Loucy (cell line): Measurements from ENCODE around the gene TRAPPC2L.

ENCODE experiments used
- H2AFZ ChIP-seq: fragments of 200-600 bp; sonication (generic); 2 replicates; pipeline ENCODE4 v1.6.0; 2016; ENCODE audit warnings: antibody characterized with exemption, mild to moderate bottlenecking, low read length, moderate library complexity
- H3F3A ChIP-seq: fragments of 200-600 bp; 2 replicates; pipeline ENCODE4 v1.6.0; 2016; ENCODE audit warnings: antibody characterized with exemption, low read depth, mild to moderate bottlenecking
- H3K27me3 ChIP-seq: fragments of 200-600 bp; sonication (generic); 2 replicates; pipeline ENCODE4 v1.6.1; 2014; ENCODE audit warnings: low read length, mild to moderate bottlenecking; ENCODE audit not compliant: insufficient read depth, poor library complexity, severe bottlenecking
- H3K36me3 ChIP-seq: fragments of 200-600 bp; sonication (generic); 2 replicates; pipeline ENCODE4 v1.6.1; 2016; ENCODE audit warnings: low read length; ENCODE audit not compliant: insufficient read depth
- H3K4me1 ChIP-seq: fragments of 200-600 bp; sonication (generic); 2 replicates; pipeline ENCODE4 v1.5.1; 2014; ENCODE audit warnings: low read length, mild to moderate bottlenecking; ENCODE audit not compliant: insufficient read depth, poor library complexity, severe bottlenecking
- H3K4me2 ChIP-seq: fragments of 200-600 bp; sonication (generic); 2 replicates; pipeline ENCODE4 v1.6.0; 2014; ENCODE audit warnings: antibody characterized with exemption, low read length, low read depth, mild to moderate bottlenecking; ENCODE audit not compliant: poor library complexity, severe bottlenecking
- H3K4me3 ChIP-seq: fragments of 200-600 bp; sonication (generic); 2 replicates; pipeline ENCODE4 v1.5.1; 2014; ENCODE audit warnings: low read length, mild to moderate bottlenecking, mixed read lengths; ENCODE audit not compliant: poor library complexity, severe bottlenecking
- H3K79me2 ChIP-seq: fragments of 200-600 bp; sonication (generic); 2 replicates; pipeline ENCODE4 v1.6.1; 2014; ENCODE audit warnings: low read length; ENCODE audit not compliant: insufficient read depth
- H3K9ac ChIP-seq: fragments of 200-600 bp; sonication (generic); 2 replicates; pipeline ENCODE4 v1.6.0; 2014; ENCODE audit warnings: mild to moderate bottlenecking, low read depth, low read length, moderate library complexity; ENCODE audit not compliant: poor library complexity, severe bottlenecking
- H3K9me2 ChIP-seq: fragments of 200-600 bp; sonication (generic); replicated peaks from 2 replicates; pipeline ENCODE4 v1.6.1; 2016; ENCODE audit warnings: low read depth, low read length, mixed read lengths
- H3K9me3 ChIP-seq: fragments of 200-600 bp; sonication (generic); 2 replicates; pipeline ENCODE4 v1.6.1; 2014; ENCODE audit warnings: mild to moderate bottlenecking, antibody characterized with exemption, low read length, low read depth; ENCODE audit not compliant: insufficient read depth
- H4K20me1 ChIP-seq: fragments of 200-600 bp; sonication (generic); 2 replicates; pipeline ENCODE4 v1.6.0; 2014; ENCODE audit warnings: antibody characterized with exemption, low read length, mild to moderate bottlenecking; ENCODE audit not compliant: insufficient read depth, poor library complexity, severe bottlenecking
- EZH2phosphoT487 ChIP-seq: fragments of 200-600 bp; IDR thresholded peaks from 2 replicates; pipeline ENCODE4 v1.6.1; 2018; ENCODE audit warnings: antibody characterized with exemption, mild to moderate bottlenecking, moderate library complexity, borderline replicate concordance
- TF ChIP-seq, protein P1 (sequence below): fragments of 200-600 bp; sonication (generic); conservative IDR thresholded peaks from 2 replicates; pipeline ENCODE4 v1.5.1; 2014; ENCODE audit warnings: mild to moderate bottlenecking, antibody characterized with exemption, low read length

The TRAPPC2L gene

DNA sequence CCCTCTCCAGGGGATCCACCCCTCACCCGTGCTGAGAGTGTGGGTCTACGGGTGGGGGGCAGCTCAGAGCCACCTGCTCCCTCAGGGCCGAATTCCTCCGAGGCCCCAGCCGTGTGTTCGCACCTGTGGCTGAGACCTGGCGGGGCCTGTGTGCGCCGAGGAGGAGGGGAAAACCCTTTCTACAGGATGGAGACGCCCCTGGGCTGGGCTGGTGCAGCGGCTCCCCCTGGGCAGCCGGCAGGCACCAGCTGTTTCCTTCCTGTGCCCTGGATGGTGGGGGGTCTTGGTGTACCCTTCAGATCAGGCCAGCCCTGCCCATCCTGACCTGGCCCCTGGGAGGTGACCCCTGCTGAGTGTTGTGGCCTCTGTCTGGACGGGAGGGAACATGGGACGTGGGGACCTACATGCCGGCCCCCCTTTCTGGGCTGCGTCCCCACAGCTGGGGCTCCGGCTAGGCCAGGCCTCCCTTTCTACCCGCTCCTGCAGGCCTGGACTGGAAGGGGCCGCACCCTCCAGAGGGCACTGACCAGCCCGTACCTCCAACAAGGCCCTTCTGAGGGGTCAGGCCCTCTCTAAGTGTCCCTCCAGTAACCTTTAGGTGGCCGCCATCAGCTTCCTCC, 37.9 kb downstream of the TRAPPC2L start:
- TF ChIP-seq EZH2phosphoT487, result no peak
- TF ChIP-seq, protein P1, sequence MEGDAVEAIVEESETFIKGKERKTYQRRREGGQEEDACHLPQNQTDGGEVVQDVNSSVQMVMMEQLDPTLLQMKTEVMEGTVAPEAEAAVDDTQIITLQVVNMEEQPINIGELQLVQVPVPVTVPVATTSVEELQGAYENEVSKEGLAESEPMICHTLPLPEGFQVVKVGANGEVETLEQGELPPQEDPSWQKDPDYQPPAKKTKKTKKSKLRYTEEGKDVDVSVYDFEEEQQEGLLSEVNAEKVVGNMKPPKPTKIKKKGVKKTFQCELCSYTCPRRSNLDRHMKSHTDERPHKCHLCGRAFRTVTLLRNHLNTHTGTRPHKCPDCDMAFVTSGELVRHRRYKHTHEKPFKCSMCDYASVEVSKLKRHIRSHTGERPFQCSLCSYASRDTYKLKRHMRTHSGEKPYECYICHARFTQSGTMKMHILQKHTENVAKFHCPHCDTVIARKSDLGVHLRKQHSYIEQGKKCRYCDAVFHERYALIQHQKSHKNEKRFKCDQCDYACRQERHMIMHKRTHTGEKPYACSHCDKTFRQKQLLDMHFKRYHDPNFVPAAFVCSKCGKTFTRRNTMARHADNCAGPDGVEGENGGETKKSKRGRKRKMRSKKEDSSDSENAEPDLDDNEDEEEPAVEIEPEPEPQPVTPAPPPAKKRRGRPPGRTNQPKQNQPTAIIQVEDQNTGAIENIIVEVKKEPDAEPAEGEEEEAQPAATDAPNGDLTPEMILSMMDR, result no peak
- H3K4me2 ChIP-seq, result no peak overlapping the region
- no peak overlapping the region for H3K4me3 ChIP-seq
- no peaks in the 10 kb centered on the region for H3K27me3 ChIP-seq
- peaks cover 49% of the 10 kb centered on the region; the same call in 1 of the 2 replicates for H3K36me3 ChIP-seq
- no peaks in the 10 kb centered on the region for H3F3A ChIP-seq
- no peaks in the 10 kb centered on the region for H3K9me3 ChIP-seq
- H3K9ac ChIP-seq, result no peak overlapping the region
- no peaks in the 10 kb centered on the region for H3K79me2 ChIP-seq
- H3K4me1 ChIP-seq, result no peaks in the 10 kb centered on the region
- H3K9me2 ChIP-seq, result no peaks in the 10 kb centered on the region
- peaks cover 6% of the 10 kb centered on the region for H4K20me1 ChIP-seq
- H2AFZ ChIP-seq, result no peak overlapping the region

DNA sequence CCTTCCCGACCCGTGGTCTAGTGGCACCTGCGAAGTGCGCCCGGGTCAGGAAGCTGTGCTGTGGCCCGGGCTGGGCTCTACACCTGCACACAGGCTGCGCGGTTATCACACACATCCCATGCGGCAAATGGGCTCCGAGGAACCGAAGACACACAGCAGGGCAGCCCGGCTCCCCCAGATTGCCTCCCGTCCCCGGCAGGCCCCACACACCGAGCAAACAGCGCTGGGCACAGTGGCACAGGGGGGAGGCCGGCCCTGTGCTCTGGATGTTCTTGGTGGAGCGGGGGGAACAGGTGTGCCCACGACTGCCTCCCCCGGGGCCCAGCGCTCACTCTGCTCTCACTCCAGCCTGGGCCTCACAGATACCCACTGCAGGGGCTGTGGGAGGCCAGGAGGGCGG, 38.4 kb downstream of the TRAPPC2L start:
- Histone ChIP-seq H3K9ac (no peak overlapping the region), H3K27me3 (no peaks in the 10 kb centered on the region), H3K79me2 (no peaks in the 10 kb centered on the region), H4K20me1 (peaks cover 6% of the 10 kb centered on the region), H3K9me2 (no peaks in the 10 kb centered on the region), H3K36me3 (peaks cover 52% of the 10 kb centered on the region; the same call in 1 of the 2 replicates), H2AFZ (no peak overlapping the region), H3K9me3 (no peaks in the 10 kb centered on the region), H3F3A (no peaks in the 10 kb centered on the region), H3K4me2 (no peak overlapping the region), H3K4me3 (no peak overlapping the region), H3K4me1 (no peaks in the 10 kb centered on the region)
- no peak for TF ChIP-seq EZH2phosphoT487
- TF ChIP-seq, protein P1, result no peak

GRCh38 chr16:88896238-88897070, 39.5 kb downstream of the TRAPPC2L start:
- no peaks in the 10 kb centered on the region for H3K9me3 ChIP-seq
- H3K4me1 ChIP-seq, result no peaks in the 10 kb centered on the region
- H3K27me3 ChIP-seq, result no peaks in the 10 kb centered on the region
- H2AFZ ChIP-seq, result no peak overlapping the region
- no peak overlapping the region for H3K4me2 ChIP-seq
- peaks cover 50% of the 10 kb centered on the region; the same call in 1 of the 2 replicates for H3K36me3 ChIP-seq
- TF ChIP-seq EZH2phosphoT487, result no peak
- TF ChIP-seq, protein P1, result no peak
- H4K20me1 ChIP-seq, result peaks cover 6% of the 10 kb centered on the region
- H3F3A ChIP-seq, result no peaks in the 10 kb centered on the region
- H3K4me3 ChIP-seq, result no peak overlapping the region
- H3K9me2 ChIP-seq, result no peaks in the 10 kb centered on the region
- no peak overlapping the region for H3K9ac ChIP-seq
- no peaks in the 10 kb centered on the region for H3K79me2 ChIP-seq
